ENCODE data around the gene IGF2R.

IGF2R gene

GRCh38 chr6:160102956-160103824 lies 134.3 kb downstream of the IGF2R start:
- no peak overlapping the region for H3K4me3 ChIP-seq (ENCODE audit: control insufficient read depth, low read depth, low read length)
- TF ChIP-seq CTCF (conservative IDR thresholded peaks at IDR 0.05; ENCODE audit: control insufficient read depth, insufficient read depth, low read depth, low read length): peak; percentile 60
- peak; percentile 54 for DNase-seq (ENCODE audit: low read depth)

DNA sequence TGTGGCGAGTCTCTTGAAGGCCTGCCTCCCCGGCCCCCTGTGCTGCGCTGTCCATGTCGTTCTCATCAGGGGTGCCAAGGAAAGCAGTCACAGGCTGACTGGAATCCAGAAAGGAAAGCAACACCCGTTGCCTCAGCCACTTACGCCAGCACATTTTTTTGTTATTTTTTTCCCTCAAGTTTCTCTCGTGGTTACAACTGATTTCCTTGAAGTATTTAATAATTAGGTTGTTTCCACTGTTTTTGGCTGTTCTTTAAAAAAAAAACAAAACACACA lies 134.9 kb downstream of the IGF2R start:
- DNase-seq (ENCODE audit: low read depth): no peak
- no peak overlapping the region for H3K4me3 ChIP-seq (ENCODE audit: control insufficient read depth, low read depth, low read length)
- TF ChIP-seq CTCF (conservative IDR thresholded peaks at IDR 0.05; ENCODE audit: control insufficient read depth, insufficient read depth, low read depth, low read length): no peak

- H3K4me3 ChIP-seq (ENCODE audit: control insufficient read depth, low read depth, low read length): no peak overlapping the region
- no peak for TF ChIP-seq CTCF (conservative IDR thresholded peaks at IDR 0.05; ENCODE audit: control insufficient read depth, insufficient read depth, low read depth, low read length)
- no peak for DNase-seq (ENCODE audit: low read depth)
Measured at GRCh38 chr6:160104821-160105517, 136.1 kb downstream of the IGF2R start.

DNA sequence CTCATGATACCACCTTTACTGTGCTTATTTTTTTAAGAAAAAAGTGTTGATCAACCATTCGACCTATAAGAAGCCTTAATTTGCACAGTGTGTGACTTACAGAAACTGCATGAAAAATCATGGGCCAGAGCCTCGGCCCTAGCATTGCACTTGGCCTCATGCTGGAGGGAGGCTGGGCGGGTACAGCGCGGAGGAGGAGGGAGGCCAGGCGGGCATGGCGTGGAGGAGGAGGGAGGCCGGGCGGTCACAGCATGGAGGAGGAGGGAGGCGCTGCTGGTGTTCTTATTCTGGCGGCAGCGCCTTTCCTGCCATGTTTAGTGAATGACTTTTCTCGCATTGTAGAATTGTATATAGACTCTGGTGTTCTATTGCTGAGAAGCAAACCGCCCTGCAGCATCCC lies 137.1 kb downstream of the IGF2R start:
- no peak for TF ChIP-seq CTCF (conservative IDR thresholded peaks at IDR 0.05; ENCODE audit: control insufficient read depth, insufficient read depth, low read depth, low read length)
- DNase-seq (ENCODE audit: low read depth): no peak
- no peak overlapping the region for H3K4me3 ChIP-seq (ENCODE audit: control insufficient read depth, low read depth, low read length)

DNA sequence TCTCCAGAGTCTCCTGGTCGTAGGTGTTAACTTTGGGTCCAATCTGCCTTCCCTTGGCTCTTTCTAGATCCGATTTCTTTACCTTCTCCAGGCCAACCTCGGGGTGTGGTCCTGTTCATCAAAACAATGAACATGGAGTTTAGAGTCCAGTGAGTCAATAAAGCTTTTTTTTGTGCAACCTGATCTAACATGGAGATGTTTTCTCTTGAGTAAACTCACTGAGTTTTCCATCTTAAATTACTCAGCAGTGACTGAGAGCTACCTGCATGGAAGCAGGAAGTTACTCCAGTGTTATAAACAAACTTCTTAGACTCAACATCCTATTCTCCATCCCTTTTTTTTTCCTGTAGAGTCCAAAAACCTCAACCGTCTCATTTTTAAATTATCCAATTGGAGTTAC lies 137.8 kb downstream of the IGF2R start:
- no peak for DNase-seq (ENCODE audit: low read depth)
- no peak overlapping the region for H3K4me3 ChIP-seq (ENCODE audit: control insufficient read depth, low read depth, low read length)
- no peak for TF ChIP-seq CTCF (conservative IDR thresholded peaks at IDR 0.05; ENCODE audit: control insufficient read depth, insufficient read depth, low read depth, low read length)

DNA sequence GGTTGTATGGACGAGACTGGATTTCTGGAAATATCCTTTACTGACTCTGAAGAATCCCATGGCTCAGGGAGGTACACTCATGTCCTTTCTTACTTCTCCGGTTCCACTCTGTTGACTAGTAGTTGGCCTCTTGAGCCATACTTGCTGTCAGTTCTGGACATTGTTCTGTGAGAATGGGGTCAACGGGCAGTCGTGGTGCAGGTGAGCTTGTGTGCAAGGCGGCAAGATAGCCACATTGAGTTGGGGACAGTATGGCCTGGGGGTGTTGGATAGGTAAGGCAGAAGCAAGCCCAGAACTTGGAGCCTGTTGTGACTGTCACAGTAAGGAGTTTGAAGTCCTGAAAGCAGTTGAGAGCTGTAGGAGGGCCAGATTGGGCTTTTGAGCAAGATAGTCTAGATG lies 139.2 kb downstream of the IGF2R start:
- no peak for DNase-seq (ENCODE audit: low read depth)
- no peak overlapping the region for H3K4me3 ChIP-seq (ENCODE audit: control insufficient read depth, low read depth, low read length)
- no peak for TF ChIP-seq CTCF (conservative IDR thresholded peaks at IDR 0.05; ENCODE audit: control insufficient read depth, insufficient read depth, low read depth, low read length)
